Pons (tissue), 1 donor: ENCODE results near the gene PNPLA7.
"Not testable (repeated sequence)": the region's sequence is repeated elsewhere in the genome, so short reads cannot be mapped to it uniquely, and the experiment has no call there.

Experiments used
- DNase-seq: peaks from one replicate; pipeline ENCODE4 v3.0.0-alpha.2; 2016; ENCODE audit warnings: low spot score

PNPLA7 gene

DNA sequence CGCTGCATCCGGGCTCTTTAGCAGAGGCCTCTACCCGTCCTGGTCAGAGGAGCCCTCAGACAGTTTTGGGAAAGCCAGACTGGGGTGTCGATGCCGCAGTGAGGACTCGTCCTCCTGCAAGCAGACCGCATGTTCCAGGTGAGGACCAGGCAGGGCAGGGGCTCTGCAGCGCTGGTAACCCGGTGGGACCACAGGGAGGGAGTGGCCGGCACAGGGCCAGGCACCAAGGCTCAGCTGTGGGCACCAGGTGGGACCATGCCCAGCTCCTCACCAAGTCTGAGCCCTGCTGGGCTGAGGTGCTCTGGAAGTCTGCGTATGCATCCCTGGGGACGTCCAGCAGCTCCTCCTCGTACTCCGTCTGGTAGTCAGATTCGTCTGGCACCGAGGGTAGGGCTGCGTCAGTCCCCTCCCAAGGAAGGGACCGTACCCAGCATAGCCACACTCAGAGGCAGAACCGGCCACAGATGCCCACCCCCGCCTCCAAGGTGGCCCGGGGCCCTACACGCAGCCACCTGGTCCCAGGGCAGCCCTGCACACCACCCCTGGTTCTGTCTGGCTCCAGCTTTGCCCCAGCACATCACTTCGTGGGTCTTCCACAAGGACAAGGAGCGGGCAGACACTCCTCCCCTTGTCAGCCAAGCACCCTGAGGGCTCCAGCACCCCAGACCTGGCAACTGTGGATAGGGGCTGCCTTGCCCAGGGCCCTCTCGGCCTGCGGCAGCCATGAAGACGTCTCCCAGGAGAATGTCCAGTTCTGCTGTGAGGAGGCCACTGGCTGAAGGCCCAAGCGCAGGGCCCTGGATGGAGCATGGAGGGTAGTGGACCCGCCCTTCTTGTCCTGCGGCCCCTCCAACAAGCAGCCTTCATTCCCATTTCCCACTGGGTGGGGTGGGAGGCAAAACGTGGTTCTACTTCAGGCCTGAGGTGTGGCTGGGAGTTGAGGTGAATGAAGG lies 89.6 kb downstream of the PNPLA7 start:
- DNase-seq, result no peak

DNA sequence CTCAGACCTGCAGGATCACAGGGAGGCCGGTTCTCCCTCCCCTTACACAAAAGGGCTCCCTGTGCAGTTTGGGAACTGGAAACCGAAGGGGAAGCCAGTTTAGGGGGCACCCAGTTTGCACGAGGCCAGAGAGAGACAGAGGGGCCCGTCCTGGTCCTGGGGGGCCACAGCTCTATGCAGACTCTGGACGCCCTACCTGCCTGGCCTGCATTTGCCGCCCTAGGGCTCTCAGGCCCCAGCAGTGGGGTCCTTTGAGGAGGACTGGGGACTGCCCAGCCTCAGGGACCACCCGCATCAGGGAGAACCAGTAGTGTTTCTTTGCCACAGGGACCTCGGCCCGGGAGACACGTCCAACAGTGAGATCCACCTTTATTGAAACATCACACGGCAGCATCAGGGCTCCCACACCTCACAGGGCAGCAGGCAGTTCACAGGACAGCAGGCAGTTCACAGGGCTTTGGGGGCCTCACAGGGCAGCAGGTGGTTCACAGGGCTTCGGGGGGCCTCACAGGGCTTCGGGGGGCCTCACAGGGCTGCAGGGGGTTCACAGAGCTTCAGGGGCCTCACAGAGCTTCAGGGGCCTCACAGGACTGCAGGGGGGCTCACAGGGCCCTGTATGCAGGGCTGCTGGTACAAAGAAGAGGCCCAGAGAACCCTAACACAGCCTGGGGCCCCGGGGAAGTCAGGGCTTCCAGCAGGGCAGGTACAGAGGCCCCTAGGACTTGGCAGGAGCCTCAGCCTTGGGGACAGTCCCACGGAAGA lies 90.4 kb downstream of the PNPLA7 start:
- DNase-seq, result no peak

DNA sequence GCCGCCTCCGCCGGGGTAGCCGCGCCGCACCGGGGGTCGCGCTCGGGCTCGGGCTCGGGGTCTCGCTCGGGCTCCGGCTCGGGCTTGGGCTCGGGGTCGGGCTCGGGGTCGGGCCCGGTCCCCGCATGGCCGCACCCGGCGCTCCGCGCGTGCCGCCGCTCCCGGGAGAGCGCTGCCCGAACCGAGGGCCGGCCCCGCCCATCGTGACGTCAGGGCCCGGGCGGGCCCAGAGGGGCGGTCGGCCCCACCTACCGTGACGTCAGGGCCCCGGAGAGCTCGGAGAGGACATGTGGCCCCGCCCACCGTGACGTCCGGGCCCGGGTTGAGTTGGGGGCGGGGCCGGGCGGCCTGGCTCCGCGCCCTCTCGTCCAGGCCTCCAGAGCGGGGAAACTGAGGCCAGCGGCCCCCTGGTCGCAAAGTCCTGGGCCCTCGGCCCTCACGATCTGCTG lies 91.0 kb downstream of the PNPLA7 start, which contains the start of gene NSMF:
Gene NSMF, minus strand, starts transcription at position 183 of the 449 bp plus-strand sequence. CDS start 232 bp downstream, outside the sequence.
- peak; percentile 91 for DNase-seq

DNA sequence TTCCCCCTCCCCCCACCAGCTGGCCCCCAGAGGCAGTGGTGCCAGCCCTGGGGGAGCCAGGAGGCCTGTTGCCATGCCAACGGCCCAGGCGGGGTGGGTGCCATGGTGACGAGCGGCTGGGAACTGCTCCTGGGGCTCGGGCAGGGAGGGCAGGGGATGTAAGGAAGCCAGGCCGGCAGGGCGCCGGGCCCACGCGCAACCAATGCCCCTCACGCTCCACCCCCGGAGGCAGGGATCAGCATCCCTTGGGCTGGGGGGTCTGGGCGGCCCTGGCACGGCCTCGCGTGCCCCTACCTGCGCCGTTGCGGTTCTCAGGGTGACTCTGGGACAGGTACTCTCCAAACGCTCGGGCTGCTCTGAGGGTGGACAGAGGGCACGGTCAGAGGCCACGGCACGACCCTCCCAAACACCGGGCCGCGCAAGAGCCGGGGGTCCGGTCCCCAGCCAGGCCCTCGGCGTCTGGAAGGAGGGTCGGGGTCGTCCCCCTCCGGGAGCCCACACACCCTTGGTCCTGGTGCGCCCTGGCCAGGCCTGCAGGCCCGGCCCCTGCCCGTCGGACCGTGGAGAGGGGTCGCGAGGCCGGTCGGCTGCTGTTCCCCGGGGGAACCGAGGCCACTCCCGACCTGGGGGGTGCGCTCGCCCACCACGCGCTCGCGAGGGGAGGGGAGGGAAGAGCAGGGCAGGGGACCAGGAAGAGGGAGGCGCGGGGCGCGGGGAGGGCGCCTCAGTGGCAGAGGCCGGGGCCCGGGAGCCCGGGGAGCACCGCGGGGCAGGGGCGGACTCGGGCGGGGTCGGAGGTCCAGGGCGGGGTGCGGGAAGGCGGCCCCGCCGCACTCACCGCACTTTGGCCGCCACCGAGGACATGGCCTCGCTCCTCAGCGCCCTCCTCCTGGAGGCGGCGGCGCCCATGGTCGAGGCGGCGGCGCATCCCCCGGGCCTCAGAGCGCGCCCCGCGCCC lies 91.7 kb downstream of the PNPLA7 start:
- peak; percentile 42 for DNase-seq

DNA sequence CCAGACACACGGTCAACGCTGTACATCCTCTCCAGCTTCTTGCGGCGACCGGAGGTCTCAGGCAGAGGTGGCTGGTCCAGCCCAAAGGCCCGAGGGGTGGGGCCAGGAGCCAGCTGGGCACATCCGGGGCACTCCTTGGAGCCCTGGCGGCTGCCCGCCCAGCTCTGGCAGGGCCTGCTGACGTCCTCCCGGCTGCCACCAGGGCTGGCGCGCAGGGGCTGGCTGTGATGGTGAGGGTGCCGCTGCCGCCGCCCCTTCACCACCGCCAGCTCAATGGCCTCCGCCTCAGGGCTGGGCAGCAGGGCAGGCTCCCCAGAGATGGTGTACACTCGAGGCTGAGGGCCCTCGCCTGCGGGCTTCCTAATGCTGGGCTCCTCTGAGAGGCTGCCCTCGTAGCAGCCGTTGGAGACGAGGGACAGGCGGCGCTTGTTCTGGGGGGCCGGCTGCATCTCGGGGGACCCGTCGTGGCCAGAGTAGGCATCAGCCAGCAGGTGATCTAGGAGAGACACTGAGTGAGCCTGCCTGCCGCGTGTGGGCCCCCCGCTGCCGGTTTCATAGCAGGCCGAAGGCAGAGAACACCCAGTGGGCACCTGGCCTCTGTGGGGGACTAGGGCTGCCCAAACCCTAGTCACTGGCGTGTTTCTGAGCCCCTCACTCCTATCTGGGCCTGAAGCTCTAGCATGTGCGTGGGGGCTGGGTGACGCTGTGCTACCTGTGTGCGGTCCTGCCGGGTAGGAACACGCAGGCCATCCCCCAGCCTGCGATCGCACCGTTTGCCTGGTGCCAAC lies 92.6 kb downstream of the PNPLA7 start:
- no peak for DNase-seq

DNA sequence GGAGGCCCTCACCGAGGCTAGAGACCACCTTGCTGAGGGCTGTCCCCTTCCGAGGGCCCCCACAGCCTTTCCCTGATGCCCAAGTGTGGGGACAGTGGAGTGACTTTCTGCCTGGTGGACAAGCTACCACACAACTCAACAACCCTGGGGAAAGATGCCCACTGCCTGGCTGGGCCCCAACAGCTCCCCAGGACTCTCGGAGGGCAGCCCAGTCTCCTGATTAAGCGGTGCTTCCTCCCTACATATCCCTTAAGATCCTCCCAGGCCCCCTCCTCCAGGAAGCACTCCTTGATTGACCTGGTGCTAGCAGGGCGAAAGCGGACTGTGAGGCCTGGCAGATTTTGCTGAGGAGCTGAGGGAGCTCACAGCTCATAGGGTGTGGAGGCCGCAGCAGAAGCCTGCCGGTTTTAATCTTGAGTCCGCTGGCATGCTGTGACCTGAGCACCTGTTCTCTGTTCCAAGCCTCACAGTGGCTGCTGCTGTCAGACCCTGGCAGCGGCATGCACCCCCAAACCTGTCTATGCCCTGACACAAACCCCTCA lies 93.3 kb downstream of the PNPLA7 start:
- no peak for DNase-seq

DNA sequence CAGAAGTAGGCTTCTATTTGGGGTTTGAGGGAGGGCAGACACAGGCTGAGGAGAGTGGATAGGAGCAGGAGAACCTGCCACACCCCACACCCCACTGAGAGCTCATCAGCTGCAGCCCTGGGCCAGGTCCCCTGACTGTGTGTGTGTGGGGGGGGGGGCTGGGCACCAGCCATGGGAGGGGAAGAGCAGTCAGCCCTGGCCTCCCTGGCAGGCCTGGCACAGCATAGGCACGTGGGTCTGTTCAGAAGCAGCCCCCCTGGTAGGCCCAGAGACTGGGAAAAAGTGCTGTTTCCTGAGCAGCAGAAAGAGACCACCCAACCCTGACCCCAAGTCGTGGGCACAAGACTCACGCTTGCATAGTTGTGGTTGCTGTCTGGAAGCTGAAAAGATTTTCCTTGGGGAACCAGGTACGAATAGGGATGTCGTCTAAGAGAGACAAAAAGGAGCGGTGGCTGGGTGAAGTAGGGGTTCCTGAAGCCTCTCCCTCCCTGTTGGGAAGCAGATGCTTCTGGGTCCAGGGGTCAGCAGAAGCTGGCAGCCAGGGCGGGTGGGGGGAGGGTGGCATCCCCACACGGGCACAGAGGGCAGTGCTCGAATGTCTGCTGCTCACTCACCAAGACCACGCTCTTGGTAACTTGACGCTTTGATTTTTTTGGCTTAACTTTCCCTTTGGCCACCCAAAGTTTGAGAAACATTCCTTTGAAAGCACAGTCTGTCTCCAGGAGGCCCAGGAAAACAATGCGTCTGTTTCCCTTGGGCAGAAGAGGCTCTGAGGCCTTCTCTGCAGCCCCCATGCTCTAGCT lies 93.9 kb downstream of the PNPLA7 start:
- peak; percentile 38 for DNase-seq

DNA sequence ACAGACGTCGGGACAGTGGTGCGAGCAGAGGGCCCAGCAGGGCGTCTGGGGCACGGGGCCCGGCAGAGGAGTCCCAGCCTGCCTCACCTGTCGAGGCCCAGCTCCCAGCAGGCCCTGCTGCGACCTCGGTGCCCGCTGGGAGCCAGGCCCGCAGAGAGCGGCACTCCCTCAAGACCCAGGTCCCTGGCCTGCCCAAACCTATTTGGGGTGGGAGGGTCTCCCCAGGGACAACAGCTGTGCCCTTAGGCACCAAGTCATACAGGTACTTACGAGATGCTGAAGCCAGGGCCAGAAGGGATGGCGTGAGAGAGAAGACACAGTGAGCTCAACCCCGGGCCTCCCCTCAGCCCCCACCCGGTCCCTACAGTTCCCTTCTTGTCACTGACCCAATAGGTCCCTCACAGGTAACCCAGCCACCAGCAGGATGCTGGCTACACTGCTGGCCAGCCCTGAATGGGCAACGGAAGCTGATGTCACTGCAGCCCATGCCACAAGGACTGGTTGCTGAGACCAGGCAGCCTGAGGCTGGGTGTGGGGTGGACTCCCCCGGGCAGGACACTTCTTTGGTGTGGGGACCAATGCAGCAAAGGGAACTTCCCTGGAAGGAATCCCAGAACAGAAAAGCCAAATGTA lies 94.7 kb downstream of the PNPLA7 start:
- DNase-seq, result no peak

DNA sequence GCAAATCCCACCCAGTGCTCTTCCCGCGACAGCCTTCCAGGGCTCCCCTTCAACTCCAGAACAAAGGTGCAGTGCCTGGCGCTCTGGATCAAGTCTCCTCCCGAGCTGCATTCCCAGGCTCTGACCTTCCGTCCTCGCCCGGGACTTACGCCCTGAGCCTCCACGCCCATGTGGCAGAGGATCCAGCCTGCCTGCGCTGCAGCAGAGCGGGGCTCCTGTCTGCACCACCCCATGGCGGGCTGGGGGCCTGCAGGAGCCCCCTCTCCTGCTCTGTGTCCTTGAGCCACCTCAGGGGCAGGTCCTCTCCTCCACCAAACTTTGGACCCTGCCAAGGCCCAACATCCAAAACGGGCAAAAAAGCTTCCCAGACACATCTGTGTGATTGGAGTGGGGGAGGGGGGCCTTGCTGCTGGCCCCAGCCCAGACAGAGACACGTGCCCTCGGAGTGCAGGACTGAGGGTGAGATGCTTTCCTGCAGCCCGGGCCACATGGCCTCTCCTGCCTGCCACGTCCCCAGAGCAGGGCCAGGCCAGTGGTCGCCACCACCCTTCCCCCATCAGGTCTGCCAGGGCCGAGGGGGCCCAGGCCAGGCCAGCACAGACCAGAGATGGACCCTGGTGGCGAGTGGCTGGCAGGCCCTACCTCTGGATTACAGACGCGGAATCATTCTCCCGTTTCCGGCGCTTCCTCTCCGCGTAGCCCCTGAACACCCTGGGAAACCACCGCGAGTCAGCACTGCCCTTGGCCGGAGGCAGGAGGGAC lies 95.4 kb downstream of the PNPLA7 start:
- no peak for DNase-seq

DNA sequence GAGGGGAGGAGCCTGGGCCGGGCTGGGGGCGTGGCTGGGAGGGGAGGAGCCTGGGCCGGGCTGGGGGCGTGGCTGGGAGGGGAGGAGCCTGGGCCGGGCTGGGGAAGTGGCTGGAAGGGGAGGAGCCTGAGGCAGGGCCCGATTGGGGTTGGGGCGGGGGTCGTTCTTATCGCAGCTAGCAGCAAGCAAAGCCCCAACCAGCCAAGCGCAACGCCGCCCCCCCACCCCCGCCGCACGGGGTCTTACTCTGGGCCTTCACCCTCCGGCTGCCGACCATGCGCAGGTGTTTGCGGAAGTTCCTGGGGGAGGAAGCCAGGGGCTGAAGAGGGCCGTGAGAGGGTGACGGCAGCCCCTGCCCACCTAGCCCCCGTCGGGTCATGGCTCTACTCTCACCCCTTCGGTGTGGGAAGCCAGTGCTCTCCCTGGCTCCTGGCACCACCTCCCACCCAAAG lies 96.0 kb downstream of the PNPLA7 start:
- no peak for DNase-seq

DNA sequence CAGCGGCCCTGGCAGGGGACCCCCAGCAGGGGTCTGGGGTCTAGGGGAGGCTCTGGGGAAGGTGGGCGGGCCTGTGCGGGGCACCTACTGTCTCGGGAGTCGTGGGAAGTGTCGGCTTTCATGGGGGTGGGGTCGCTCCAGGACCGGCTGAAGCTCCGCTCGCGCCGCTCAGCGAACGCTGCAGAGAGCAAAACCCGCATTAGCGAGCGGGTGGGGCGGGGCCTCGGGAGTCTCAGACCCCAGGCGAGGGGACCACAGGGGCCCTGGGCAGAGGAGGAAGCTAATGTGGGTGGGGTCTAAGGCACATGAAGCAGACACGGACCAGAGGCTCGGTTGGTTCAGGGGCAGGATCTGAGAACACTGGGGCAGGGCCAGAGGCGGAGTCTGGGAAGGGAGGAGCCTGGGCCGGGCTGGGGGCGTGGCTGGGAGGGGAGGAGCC lies 96.5 kb downstream of the PNPLA7 start:
- DNase-seq, result peak; percentile 50

DNA sequence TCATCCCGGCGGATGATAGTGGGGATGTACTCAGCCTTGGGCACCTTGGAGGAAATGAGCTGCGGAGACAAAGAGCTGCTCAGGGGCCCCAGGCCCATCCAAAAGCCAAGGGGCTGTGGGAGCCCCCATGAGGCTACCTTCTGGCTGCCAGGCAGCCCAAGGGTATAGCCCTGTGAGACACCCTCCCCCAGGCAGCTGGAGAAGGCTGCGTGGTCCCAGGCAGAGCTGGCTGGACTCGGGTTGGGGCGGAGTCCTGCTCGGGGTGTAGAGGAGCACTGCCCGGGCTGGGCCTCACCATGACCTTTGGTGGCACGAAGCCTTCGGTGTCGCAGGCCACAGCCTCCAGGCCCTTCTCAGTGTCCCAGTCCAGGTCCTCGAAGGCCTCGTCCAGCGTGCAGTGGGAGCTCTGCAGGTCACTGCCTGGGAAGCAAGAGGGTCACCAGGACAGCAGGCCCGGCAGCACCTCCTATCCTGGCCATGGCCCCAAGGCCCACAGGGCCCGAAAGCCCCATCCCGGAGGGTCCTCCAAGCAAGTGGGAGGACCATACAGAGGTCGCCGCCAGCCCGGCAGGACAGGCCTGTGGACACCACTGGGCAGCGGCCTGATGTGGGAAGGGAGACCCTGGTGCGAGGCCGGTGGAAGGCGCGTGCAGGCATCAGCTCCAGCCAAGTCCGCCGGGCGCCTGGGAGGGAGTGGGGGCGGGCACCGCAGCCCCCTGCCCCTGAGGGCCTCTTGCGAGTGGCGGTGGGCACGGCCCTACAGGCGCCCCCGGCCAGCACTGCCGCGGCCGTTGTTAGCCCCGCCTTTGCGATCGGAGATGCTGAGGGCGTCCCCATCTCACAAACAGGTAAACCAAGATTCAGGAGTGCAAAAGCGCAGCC lies 97.2 kb downstream of the PNPLA7 start:
- DNase-seq, result no peak

DNA sequence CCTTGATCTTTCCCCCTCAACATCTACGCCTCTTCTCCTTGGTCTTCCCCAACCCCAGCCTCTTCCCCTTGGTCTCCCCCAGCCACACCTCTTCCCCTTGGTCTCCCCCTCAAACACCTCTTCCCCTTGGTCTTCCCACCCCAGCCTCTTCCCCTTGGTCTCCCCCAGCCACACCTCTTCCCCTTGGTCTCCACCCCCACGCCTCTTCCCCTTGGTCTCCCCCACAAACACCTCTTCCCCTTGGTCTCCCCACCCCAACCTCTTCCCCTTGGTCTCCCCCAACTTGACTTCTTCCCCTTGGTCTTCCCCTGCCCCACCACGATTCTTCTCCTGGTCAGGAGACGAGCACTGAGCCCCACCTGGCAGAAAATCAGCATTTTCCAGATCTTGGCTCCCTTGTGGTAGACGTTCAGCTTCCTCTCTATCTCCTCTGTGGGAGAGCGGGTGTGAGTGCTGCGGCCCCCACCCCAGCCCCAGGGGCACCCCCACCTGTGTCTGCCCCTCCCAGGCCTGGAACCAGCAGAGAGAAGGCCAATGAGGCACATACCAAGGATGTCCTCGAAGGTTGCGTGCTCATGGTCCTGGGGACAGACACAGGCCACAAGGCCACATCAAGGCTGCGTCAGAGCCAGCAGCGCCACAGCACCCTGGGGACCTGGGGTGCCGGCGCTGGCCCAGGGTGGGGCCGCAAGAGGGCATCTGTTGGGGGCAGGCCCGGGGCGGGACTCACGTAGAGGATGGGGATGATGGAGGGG lies 98.0 kb downstream of the PNPLA7 start:
- no peak for DNase-seq

DNA sequence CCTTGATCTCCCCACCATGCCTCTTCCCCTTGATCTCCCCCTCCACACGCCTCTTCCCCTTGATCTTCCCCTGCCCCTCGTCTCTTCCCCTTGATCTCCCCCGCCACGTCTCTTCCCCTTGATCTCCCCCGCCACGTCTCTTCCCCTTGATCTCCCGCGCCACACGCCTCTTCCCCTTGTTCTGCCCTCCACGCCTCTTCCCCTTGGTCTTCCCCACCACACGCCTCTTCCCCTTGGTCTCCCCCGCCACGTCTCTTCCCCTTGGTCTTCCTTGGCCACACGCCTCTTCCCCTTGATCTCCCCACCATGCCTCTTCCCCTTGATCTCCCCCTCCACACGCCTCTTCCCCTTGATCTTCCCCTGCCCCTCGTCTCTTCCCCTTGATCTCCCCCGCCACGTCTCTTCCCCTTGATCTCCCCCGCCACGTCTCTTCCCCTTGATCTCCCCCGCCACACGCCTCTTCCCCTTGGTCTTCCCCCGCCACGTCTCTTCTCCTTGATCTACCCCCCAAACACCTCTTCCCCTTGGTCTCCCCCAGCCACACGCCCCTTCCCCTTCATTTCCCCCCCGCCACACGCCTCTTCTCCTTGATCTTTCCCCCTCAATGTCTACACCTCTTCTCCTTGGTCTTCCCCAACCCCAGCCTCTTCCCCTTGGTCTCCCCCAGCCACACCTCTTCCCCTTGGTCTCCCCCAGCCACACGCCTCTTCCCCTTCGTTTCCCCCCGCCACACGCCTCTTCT lies 98.8 kb downstream of the PNPLA7 start:
- DNase-seq, result not testable (repeated sequence)

DNA sequence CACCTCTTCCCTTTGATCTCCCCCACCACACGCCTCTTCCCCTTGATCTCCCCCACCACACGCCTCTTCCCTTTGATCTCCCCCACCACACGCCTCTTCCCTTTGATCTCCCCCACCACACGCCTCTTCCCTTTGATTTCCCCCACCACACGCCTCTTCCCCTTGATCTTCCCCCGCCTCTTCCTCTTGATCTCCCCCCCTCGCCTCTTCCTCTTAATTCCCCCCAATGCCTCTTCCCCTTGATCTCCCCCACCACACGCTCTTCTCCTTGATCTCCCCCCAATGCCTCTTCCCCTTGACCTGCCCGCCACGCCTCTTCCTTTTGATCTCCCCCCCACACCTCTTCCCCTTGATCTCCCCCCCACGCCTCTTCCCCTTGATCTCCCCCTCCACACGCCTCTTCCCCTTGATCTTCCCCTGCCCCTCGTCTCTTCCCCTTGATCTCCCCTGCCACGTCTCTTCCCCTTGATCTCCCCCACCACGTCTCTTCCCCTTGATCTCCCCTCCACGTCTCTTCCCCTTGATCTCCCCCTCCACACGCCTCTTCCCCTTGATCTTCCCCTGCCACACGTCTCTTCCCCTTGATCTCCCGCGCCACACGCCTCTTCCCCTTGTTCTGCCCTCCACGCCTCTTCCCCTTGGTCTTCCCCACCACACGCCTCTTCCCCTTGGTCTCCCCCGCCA lies 99.5 kb downstream of the PNPLA7 start:
- not testable (repeated sequence) for DNase-seq
